Body of pancreas (tissue), 4 donors: ENCODE measurements around the gene OTULINL. TPM values are rescaled to one million over a fixed set of nuclear protein-coding genes. Genes with fewer than 3 reads are reported as not detected.

ENCODE experiments used
- ATAC-seq: fragments of 150-250 bp; one replicate; pipeline ENCODE4 v1.9.1; 2016
- DNase-seq, 4 donors: peaks; one replicate each; pipeline ENCODE4 v3.0.0-alpha.2; 2019
- H3K27ac ChIP-seq, 4 donors: fragments of 200-600 bp; sonication (generic); 1 replicate in 3 of 4; 2 replicates in 1 of 4; pipeline versions ENCODE4 v1.5.1 to v1.6.1; 2016 to 2019; ENCODE audit warnings: mild to moderate bottlenecking in 1 of 4, mixed read lengths in 1 of 4, moderate library complexity in 1 of 4
- H3K27me3 ChIP-seq, 2 donors: fragments of 200-600 bp; sonication (generic); one replicate each; pipeline ENCODE4 v1.6.0; 2016; ENCODE audit warnings: mild to moderate bottlenecking in 1 of 2
- H3K36me3 ChIP-seq, 2 donors: fragments of 200-600 bp; sonication (generic); replicated peaks in 1 of 2; 2 replicates each; pipeline ENCODE4 v1.5.1; 2016; ENCODE audit warnings: low read depth in 2 of 2; ENCODE audit not compliant: insufficient read depth in 1 of 2
- H3K4me1 ChIP-seq: fragments of 200-600 bp; sonication (generic); one replicate; pipeline ENCODE4 v1.6.0; 2016
- H3K4me3 ChIP-seq, 2 donors: fragments of 200-600 bp; sonication (generic); 1 replicate in 1 of 2; 2 replicates in 1 of 2; pipeline ENCODE4 v1.5.1; 2016 to 2019
- H3K9me3 ChIP-seq, 3 donors: fragments of 200-600 bp; sonication (generic); 1 replicate in 2 of 3; 2 replicates in 1 of 3; pipeline ENCODE4 v1.5.1; 2016
- CTCF ChIP-seq, 7 experiments: fragments of 450-650 bp in 4 of 7; fragments of 200-600 bp in 3 of 7; sonication (generic) in 3 of 7; IDR thresholded peaks; one replicate each; pipeline ENCODE4 v1.5.1; 2016 to 2019; ENCODE audit warnings: antibody characterized with exemption in 7 of 7
- POLR2A ChIP-seq, 3 donors: fragments of 450-650 bp; IDR thresholded peaks; one replicate each; pipeline ENCODE4 v1.6.1; 2016; ENCODE audit warnings: antibody characterized with exemption in 3 of 3, mild to moderate bottlenecking in 2 of 3
- WGBS, 2 donors: methylation state at CpG; one replicate each; pipeline ENCODE4 v1.1.5; 2017; 5-methylcytosine and 5-hydroxymethylcytosine counted together
- intact Hi-C: fragments of 100-400 bp; cut with DNase I; formaldehyde crosslinking; loops from one replicate; pipeline ENCODE4 v1.15.1; 2023
- total RNA-seq, 2 donors: library from RNA; depleted of rRNA; stranded (reverse); fragments of >200 nt; gene quantifications; one replicate each; pipeline ENCODE4 v1.1.0, GENCODE V29; 2016

Gene OTULINL
- total RNA-seq: 10 to 100 TPM in 1 of 2 donors, 1 to 10 TPM in 1; 3.3 to 26.2 TPM

- TF ChIP-seq CTCF (IDR thresholded peaks at IDR 0.05) (no peak), POLR2A (IDR thresholded peaks at IDR 0.05) (peak in 2 of 3 donors; percentile 18 to 29)
- H3K4me3 ChIP-seq: peak within 1 kb of the TSS; percentile 72
- H3K27ac ChIP-seq: peak within 1 kb of the TSS; percentile 76 to 85 (median 80)
- 7 to 31% methylated on average over 8 to 51 of the region's 63 CpGs for WGBS, 2 donors
- H3K9me3 ChIP-seq: no peaks in the 10 kb centered on the region
- DNase-seq (peak; percentile 87 to 91 (median 88)), ATAC-seq (peak; percentile 90)
- H3K36me3 ChIP-seq: no peaks in the 10 kb centered on the region
- intact Hi-C loops: no loop called here
- H3K4me1 ChIP-seq: peaks cover 51% of the 10 kb centered on the region
- H3K27me3 ChIP-seq: no peaks in the 10 kb centered on the region
Measured at GRCh38 chr5:14581106-14581890, at the start of gene OTULINL. Gene OTULINL (plus strand): TSS chr5:14581792. CDS start chr5:14581895, 103 bp downstream.

- Histone ChIP-seq H3K9me3 (no peaks in the 10 kb centered on the region), H3K4me3 (no peak overlapping the region), H3K4me1 (no peaks in the 10 kb centered on the region), H3K36me3 (no peaks in the 10 kb centered on the region), H3K27me3 (no peaks in the 10 kb centered on the region), H3K27ac (no peak overlapping the region)
- no peak for ATAC-seq
- no peak for DNase-seq
- intact Hi-C loops: no loop called here
- 61 to 76% methylated on average over 2 to 3 of the region's 3 CpGs for WGBS, 2 donors
- TF ChIP-seq POLR2A (IDR thresholded peaks at IDR 0.05): no peak
Measured at GRCh38 chr5:14532180-14532579, 49.4 kb upstream of the OTULINL start.

GRCh38 chr5:14534773-14535172 is 46.8 kb upstream of the OTULINL start:
- intact Hi-C loops: no loop called here
- Histone ChIP-seq H3K27me3 (no peaks in the 10 kb centered on the region), H3K36me3 (no peaks in the 10 kb centered on the region), H3K4me1 (no peaks in the 10 kb centered on the region), H3K4me3 (no peak overlapping the region), H3K27ac (no peak overlapping the region), H3K9me3 (no peaks in the 10 kb centered on the region)
- 15 to 21% methylated on average over 7 of the region's 7 CpGs for WGBS, 2 donors
- no peak for TF ChIP-seq CTCF (IDR thresholded peaks at IDR 0.05)
- no peak for TF ChIP-seq POLR2A (IDR thresholded peaks at IDR 0.05)
- ATAC-seq (no peak), DNase-seq (no peak)

- WGBS, 2 donors: 42 to 69% methylated on average over 3 of the region's 3 CpGs
- H3K27ac ChIP-seq: no peak overlapping the region
- H3K9me3 ChIP-seq: no peaks in the 10 kb centered on the region
- H3K27me3 ChIP-seq: no peaks in the 10 kb centered on the region
- no peak overlapping the region for H3K4me3 ChIP-seq
- H3K4me1 ChIP-seq: no peaks in the 10 kb centered on the region
- intact Hi-C loops: no loop called here
- no peaks in the 10 kb centered on the region for H3K36me3 ChIP-seq
- no peak for TF ChIP-seq POLR2A (IDR thresholded peaks at IDR 0.05)
- TF ChIP-seq CTCF (IDR thresholded peaks at IDR 0.05): no peak
- DNase-seq (peak in 1 of 4 donors; percentile 32), ATAC-seq (no peak)
Measured at GRCh38 chr5:14545308-14545707, 36.3 kb upstream of the OTULINL start.

GRCh38 chr5:14545862-14546261 is 35.7 kb upstream of the OTULINL start:
- intact Hi-C loops: no loop called here
- no peaks in the 10 kb centered on the region for H3K9me3 ChIP-seq
- no peak overlapping the region for H3K4me3 ChIP-seq
- H3K36me3 ChIP-seq: no peaks in the 10 kb centered on the region
- no peaks in the 10 kb centered on the region for H3K4me1 ChIP-seq
- H3K27me3 ChIP-seq: no peaks in the 10 kb centered on the region
- 47 to 58% methylated on average over 1 of the region's 1 CpG for WGBS, 2 donors
- DNase-seq (no peak), ATAC-seq (no peak)
- H3K27ac ChIP-seq: no peak overlapping the region
- TF ChIP-seq CTCF (IDR thresholded peaks at IDR 0.05) (no peak), POLR2A (IDR thresholded peaks at IDR 0.05) (no peak)
